ENCODE measurements around the gene HHAT.

DNA sequence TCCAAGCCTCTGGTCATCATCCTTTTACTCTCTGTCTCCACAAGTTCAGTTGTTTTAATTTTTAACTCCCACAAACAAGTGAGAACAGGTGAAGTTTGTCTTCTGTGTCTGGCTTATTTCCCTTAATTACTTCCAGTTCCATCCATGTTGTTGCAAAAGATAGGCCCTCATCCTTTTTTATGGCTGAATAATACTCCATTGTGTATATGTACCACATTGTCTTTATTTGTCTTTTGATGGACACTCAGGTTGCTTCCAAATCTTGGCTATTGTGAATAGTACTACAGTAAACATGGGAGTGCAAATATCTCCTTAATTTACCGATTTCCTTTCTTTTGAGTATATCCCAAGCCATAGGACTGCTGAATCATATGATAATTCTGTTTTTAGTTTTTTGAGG, 262.5 kb downstream of the HHAT start:
- TF ChIP-seq HNRNPL (IDR thresholded peaks at IDR 0.05; ENCODE audit: low read depth, low read length), result no peak
- TF ChIP-seq TAF15 (IDR thresholded peaks at IDR 0.05; ENCODE audit: low read depth, low read length, poor library complexity, severe bottlenecking), result no peak
- TF ChIP-seq POLR2AphosphoS5 (IDR thresholded peaks at IDR 0.05; ENCODE audit: low read depth, low read length), result no peak
- TF ChIP-seq, protein P1, sequence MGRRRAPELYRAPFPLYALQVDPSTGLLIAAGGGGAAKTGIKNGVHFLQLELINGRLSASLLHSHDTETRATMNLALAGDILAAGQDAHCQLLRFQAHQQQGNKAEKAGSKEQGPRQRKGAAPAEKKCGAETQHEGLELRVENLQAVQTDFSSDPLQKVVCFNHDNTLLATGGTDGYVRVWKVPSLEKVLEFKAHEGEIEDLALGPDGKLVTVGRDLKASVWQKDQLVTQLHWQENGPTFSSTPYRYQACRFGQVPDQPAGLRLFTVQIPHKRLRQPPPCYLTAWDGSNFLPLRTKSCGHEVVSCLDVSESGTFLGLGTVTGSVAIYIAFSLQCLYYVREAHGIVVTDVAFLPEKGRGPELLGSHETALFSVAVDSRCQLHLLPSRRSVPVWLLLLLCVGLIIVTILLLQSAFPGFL (CRISPR knock-in tag; IDR thresholded peaks at IDR 0.05), result no peak
- no peak for TF ChIP-seq EP300 (IDR thresholded peaks at IDR 0.05; ENCODE audit: low read depth in 2 of 2, low read length in 2 of 2)
- TF ChIP-seq EP300 (CRISPR knock-in tag; IDR thresholded peaks at IDR 0.05; ENCODE audit: borderline replicate concordance), result no peak
- TF ChIP-seq GABPB1 (CRISPR knock-in tag; IDR thresholded peaks at IDR 0.05), result no peak
- no peak for TF ChIP-seq HNRNPH1 (optimal IDR thresholded peaks at IDR 0.05; ENCODE audit: low read depth, low read length)
- no peak for TF ChIP-seq MATR3 (CRISPR knock-in tag; IDR thresholded peaks at IDR 0.05)
- no peak for TF ChIP-seq BHLHE40 (IDR thresholded peaks at IDR 0.05; ENCODE audit: low read length)
- no peak for TF ChIP-seq SP2 (CRISPR knock-in tag; IDR thresholded peaks at IDR 0.05)
- TF ChIP-seq XBP1 (CRISPR knock-in tag; IDR thresholded peaks at IDR 0.05), result no peak
- TF ChIP-seq SIN3A (IDR thresholded peaks at IDR 0.05; ENCODE audit: borderline replicate concordance, low read depth, low read length), result no peak
- TF ChIP-seq, protein P2, sequence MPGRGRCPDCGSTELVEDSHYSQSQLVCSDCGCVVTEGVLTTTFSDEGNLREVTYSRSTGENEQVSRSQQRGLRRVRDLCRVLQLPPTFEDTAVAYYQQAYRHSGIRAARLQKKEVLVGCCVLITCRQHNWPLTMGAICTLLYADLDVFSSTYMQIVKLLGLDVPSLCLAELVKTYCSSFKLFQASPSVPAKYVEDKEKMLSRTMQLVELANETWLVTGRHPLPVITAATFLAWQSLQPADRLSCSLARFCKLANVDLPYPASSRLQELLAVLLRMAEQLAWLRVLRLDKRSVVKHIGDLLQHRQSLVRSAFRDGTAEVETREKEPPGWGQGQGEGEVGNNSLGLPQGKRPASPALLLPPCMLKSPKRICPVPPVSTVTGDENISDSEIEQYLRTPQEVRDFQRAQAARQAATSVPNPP (CRISPR knock-in tag; IDR thresholded peaks at IDR 0.05), result no peak
- TF ChIP-seq FIP1L1 (IDR thresholded peaks at IDR 0.05; ENCODE audit: borderline replicate concordance, insufficient read depth, low read depth, low read length), result no peak
